SJSA1 (cell line): ENCODE measurements around the gene C16orf95. TPM values are rescaled to one million over a fixed set of nuclear protein-coding genes. Genes with fewer than 3 reads are reported as not detected.

Experiments
- DNase-seq, 2 experiments: peaks; one replicate each; pipeline ENCODE4 v3.0.0-alpha.2; 2015 to 2020; ENCODE audit warnings: low spot score in 2 of 2, low read depth in 1 of 2
- H3K27ac ChIP-seq: fragments of 250-450 bp; sonication (Bioruptor Pico); 2 replicates; pipeline ENCODE4 v1.5.1; 2020; ENCODE audit warnings: mild to moderate bottlenecking, moderate library complexity
- H3K27me3 ChIP-seq: fragments of 250-450 bp; sonication (Bioruptor Pico); replicated peaks from 2 replicates; pipeline ENCODE4 v1.5.1; 2020; ENCODE audit warnings: mild to moderate bottlenecking, moderate library complexity
- H3K36me3 ChIP-seq: fragments of 250-450 bp; sonication (Bioruptor Pico); 2 replicates; pipeline ENCODE4 v1.5.1; 2020; ENCODE audit warnings: mild to moderate bottlenecking
- H3K4me1 ChIP-seq: fragments of 250-450 bp; sonication (Bioruptor Pico); replicated peaks from 2 replicates; pipeline ENCODE4 v1.6.1; 2021; ENCODE audit warnings: mild to moderate bottlenecking
- H3K4me3 ChIP-seq: fragments of 250-450 bp; sonication (Bioruptor Pico); 2 replicates; pipeline ENCODE4 v1.5.1; 2020; ENCODE audit warnings: mild to moderate bottlenecking
- H3K9me3 ChIP-seq: fragments of 250-450 bp; sonication (Bioruptor Pico); replicated peaks from 2 replicates; pipeline ENCODE4 v1.5.1; 2020; ENCODE audit warnings: mild to moderate bottlenecking
- total RNA-seq: library from RNA; depleted of rRNA; stranded (reverse); fragments of >200 nt; shearing (Covaris generic); gene quantifications from 2 replicates; pipeline ENCODE4 v1.2.3, GENCODE V29; 2014

C16orf95 gene
- total RNA-seq, 1 experiment from 2014 or later, result 4.9 TPM

- Histone ChIP-seq H3K4me3 (no peak overlapping the region), H3K27me3 (no peaks in the 10 kb centered on the region), H3K9me3 (no peaks in the 10 kb centered on the region), H3K4me1 (peaks cover 50% of the 10 kb centered on the region), H3K36me3 (peaks cover 80% of the 10 kb centered on the region), H3K27ac (no peak overlapping the region)
- DNase-seq, result no peak
These were observed 15.9 kb upstream of the C16orf95 start for GRCh38 chr16:87333101-87333500.

GRCh38 chr16:87332150-87332549 lies 15.0 kb upstream of the C16orf95 start:
- DNase-seq, result no peak
- peaks cover 40% of the 10 kb centered on the region for H3K4me1 ChIP-seq
- no peak overlapping the region for H3K27ac ChIP-seq
- peaks cover 89% of the 10 kb centered on the region for H3K36me3 ChIP-seq
- H3K4me3 ChIP-seq, result no peak overlapping the region
- no peaks in the 10 kb centered on the region for H3K27me3 ChIP-seq
- no peaks in the 10 kb centered on the region for H3K9me3 ChIP-seq

GRCh38 chr16:87331241-87331801 lies 14.1 kb upstream of the C16orf95 start:
- Histone ChIP-seq H3K27me3 (no peaks in the 10 kb centered on the region), H3K27ac (no peak overlapping the region), H3K9me3 (no peaks in the 10 kb centered on the region), H3K4me1 (peaks cover 32% of the 10 kb centered on the region), H3K4me3 (no peak overlapping the region), H3K36me3 (peaks cover 91% of the 10 kb centered on the region)
- no peak for DNase-seq

- H3K4me3 ChIP-seq, result no peak overlapping the region
These were observed 13.5 kb upstream of the C16orf95 start for GRCh38 chr16:87330646-87331045.

GRCh38 chr16:87330257-87330624 lies 13.0 kb upstream of the C16orf95 start:
- no peak overlapping the region for H3K4me3 ChIP-seq
- no peaks in the 10 kb centered on the region for H3K9me3 ChIP-seq
- H3K27me3 ChIP-seq, result no peaks in the 10 kb centered on the region
- H3K4me1 ChIP-seq, result peaks cover 21% of the 10 kb centered on the region
- H3K27ac ChIP-seq, result no peak overlapping the region
- DNase-seq, result no peak
- peaks cover 86% of the 10 kb centered on the region for H3K36me3 ChIP-seq

More at GRCh38 chr16:87330646-87331045, 13.5 kb upstream of the C16orf95 start:
- no peak for DNase-seq
- Histone ChIP-seq H3K27ac (no peak overlapping the region), H3K36me3 (peaks cover 86% of the 10 kb centered on the region), H3K9me3 (no peaks in the 10 kb centered on the region), H3K4me1 (peaks cover 25% of the 10 kb centered on the region), H3K27me3 (no peaks in the 10 kb centered on the region)

GRCh38 chr16:87329436-87330256 lies 12.5 kb upstream of the C16orf95 start:
- peaks cover 84% of the 10 kb centered on the region for H3K36me3 ChIP-seq
- H3K27me3 ChIP-seq, result no peaks in the 10 kb centered on the region
- no peak overlapping the region for H3K4me3 ChIP-seq
- H3K4me1 ChIP-seq, result peaks cover 20% of the 10 kb centered on the region
- H3K9me3 ChIP-seq, result no peaks in the 10 kb centered on the region
- H3K27ac ChIP-seq, result no peak overlapping the region
- DNase-seq, result no peak

GRCh38 chr16:87328846-87329245 lies 11.7 kb upstream of the C16orf95 start:
- Histone ChIP-seq H3K4me3 (no peak overlapping the region), H3K27ac (no peak overlapping the region), H3K27me3 (no peaks in the 10 kb centered on the region), H3K9me3 (no peaks in the 10 kb centered on the region), H3K36me3 (peaks cover 79% of the 10 kb centered on the region), H3K4me1 (peaks cover 16% of the 10 kb centered on the region)
- no peak for DNase-seq

GRCh38 chr16:87327798-87328495 lies 10.8 kb upstream of the C16orf95 start:
- Histone ChIP-seq H3K4me1 (peaks cover 9% of the 10 kb centered on the region), H3K9me3 (no peaks in the 10 kb centered on the region), H3K27ac (no peak overlapping the region), H3K4me3 (no peak overlapping the region), H3K27me3 (no peaks in the 10 kb centered on the region), H3K36me3 (peaks cover 70% of the 10 kb centered on the region)
- DNase-seq, result no peak

- Histone ChIP-seq H3K9me3 (no peaks in the 10 kb centered on the region), H3K4me1 (peaks cover 8% of the 10 kb centered on the region), H3K27ac (no peak overlapping the region), H3K36me3 (peaks cover 56% of the 10 kb centered on the region), H3K27me3 (no peaks in the 10 kb centered on the region), H3K4me3 (no peak overlapping the region)
- no peak for DNase-seq
These were observed 9.0 kb upstream of the C16orf95 start for GRCh38 chr16:87326151-87326571.

GRCh38 chr16:87325423-87325858 lies 8.2 kb upstream of the C16orf95 start:
- no peak overlapping the region for H3K4me3 ChIP-seq
- H3K27ac ChIP-seq, result no peak overlapping the region
- H3K27me3 ChIP-seq, result no peaks in the 10 kb centered on the region
- peaks cover 48% of the 10 kb centered on the region for H3K36me3 ChIP-seq
- peaks cover 8% of the 10 kb centered on the region for H3K4me1 ChIP-seq
- DNase-seq, result no peak
- H3K9me3 ChIP-seq, result no peaks in the 10 kb centered on the region

- Histone ChIP-seq H3K27ac (no peak overlapping the region), H3K4me3 (no peak overlapping the region), H3K4me1 (peaks cover 8% of the 10 kb centered on the region), H3K36me3 (peaks cover 40% of the 10 kb centered on the region), H3K9me3 (no peaks in the 10 kb centered on the region), H3K27me3 (no peaks in the 10 kb centered on the region)
- peak in 1 of 2 experiments; percentile 40 for DNase-seq
These were observed 7.5 kb upstream of the C16orf95 start for GRCh38 chr16:87324411-87325275.

GRCh38 chr16:87323727-87324410 lies 6.7 kb upstream of the C16orf95 start:
- DNase-seq, result no peak
- H3K27me3 ChIP-seq, result no peaks in the 10 kb centered on the region
- no peaks in the 10 kb centered on the region for H3K9me3 ChIP-seq
- H3K4me3 ChIP-seq, result no peak overlapping the region
- H3K4me1 ChIP-seq, result peaks cover 9% of the 10 kb centered on the region
- H3K36me3 ChIP-seq, result peaks cover 36% of the 10 kb centered on the region
- no peak overlapping the region for H3K27ac ChIP-seq
